IMR-90 (cell line): ENCODE measurements around the gene RBM42. TPM values are rescaled to one million over a fixed set of nuclear protein-coding genes. Genes with fewer than 3 reads are reported as not detected.

Experiments used
- ATAC-seq: fragments of 200-7000 bp; cut with Tn5 transposase; 2 replicates; pipeline ENCODE4 v1.9.1; 2020; ENCODE audit warnings: low read depth, mild to moderate bottlenecking, moderate library complexity
- BruUV-seq: library from RNA; stranded (reverse); fragments of 400-500 nt; replicated peaks from 2 replicates; lab custom pipeline; 2021; lab: Mats Ljungman, UMichigan
- CTCF ChIA-PET: fragments of 300-600 bp; formaldehyde crosslinking; extraction: SDS; loops from one replicate; lab custom pipeline; 2021; ENCODE audit warnings: antibody characterized with exemption; lab: Yijun Ruan, JAX
- POLR2A ChIA-PET: fragments of 300-600 bp; sonication (Branson Sonifier 250); formaldehyde crosslinking; loops from one replicate; lab custom pipeline; 2022; ENCODE audit warnings: antibody characterized with exemption; ENCODE audit not compliant: unreplicated experiment; lab: Charles Lee
- DNase-seq: peaks from one replicate; pipeline ENCODE4 v3.0.0; 2013
- H2AFZ ChIP-seq: replicated peaks from 2 replicates; pipeline ENCODE3; 2013; ENCODE audit warnings: low read length, mild to moderate bottlenecking; ENCODE audit not compliant: poor library complexity
- H2AK5ac ChIP-seq: 2 replicates; pipeline ENCODE4 v1.6.1; 2013; ENCODE audit warnings: low read depth, low read length, inconsistent platforms
- H2AK9ac ChIP-seq: replicated peaks from 2 replicates; pipeline ENCODE3; 2013; ENCODE audit warnings: mild to moderate bottlenecking, low read depth, low read length, moderate library complexity; ENCODE audit not compliant: poor library complexity
- H2BK120ac ChIP-seq: 2 replicates; pipeline ENCODE4 v1.6.1; 2013; ENCODE audit warnings: low read depth, low read length, inconsistent platforms
- H2BK15ac ChIP-seq: 3 replicates; pipeline ENCODE4 v1.6.1; 2013; ENCODE audit warnings: low read depth, low read length, inconsistent platforms
- H2BK20ac ChIP-seq: 2 replicates; pipeline ENCODE4 v1.6.1; 2013; ENCODE audit warnings: low read depth, mild to moderate bottlenecking, inconsistent platforms, low read length, moderate library complexity
- H2BK5ac ChIP-seq: 2 replicates; pipeline ENCODE4 v1.6.1; 2013; ENCODE audit warnings: mild to moderate bottlenecking, low read depth, low read length, inconsistent platforms; ENCODE audit not compliant: poor library complexity, severe bottlenecking
- H3K14ac ChIP-seq: replicated peaks from 2 replicates; pipeline ENCODE4 v1.6.1; 2013; ENCODE audit warnings: low read depth, low read length, inconsistent platforms
- H3K18ac ChIP-seq: 2 replicates; pipeline ENCODE4 v1.6.1; 2013; ENCODE audit warnings: low read depth, low read length, control low read depth
- H3K23ac ChIP-seq: 2 replicates; pipeline ENCODE4 v1.6.1; 2013; ENCODE audit warnings: low read depth, low read length, inconsistent platforms
- H3K27ac ChIP-seq: 2 replicates; pipeline ENCODE4 v1.5.1; 2013; ENCODE audit warnings: mild to moderate bottlenecking, control low read depth, low read length; ENCODE audit not compliant: insufficient read depth
- H3K27me3 ChIP-seq: 2 replicates; pipeline ENCODE4 v1.6.1; 2013; ENCODE audit warnings: low read length; ENCODE audit not compliant: control insufficient read depth, insufficient read depth
- H3K36me3 ChIP-seq: 2 replicates; pipeline ENCODE4 v1.6.1; 2013; ENCODE audit warnings: low read length, mixed read lengths; ENCODE audit not compliant: control insufficient read depth, insufficient read depth
- H3K4ac ChIP-seq: 2 replicates; pipeline ENCODE4 v1.6.1; 2013; ENCODE audit warnings: low read depth, low read length, inconsistent platforms
- H3K4me1 ChIP-seq: 2 replicates; pipeline ENCODE4 v1.6.1; 2013; ENCODE audit warnings: low read length, mixed read lengths; ENCODE audit not compliant: control insufficient read depth, insufficient read depth
- H3K4me2 ChIP-seq: 2 replicates; pipeline ENCODE4 v1.6.1; 2013; ENCODE audit warnings: low read depth, mild to moderate bottlenecking, control low read depth, low read length, moderate library complexity
- H3K4me3 ChIP-seq: 2 replicates; pipeline ENCODE4 v1.5.1; 2013; ENCODE audit warnings: low read depth, mild to moderate bottlenecking, control low read depth, low read length, moderate library complexity; ENCODE audit not compliant: insufficient read depth
- H3K56ac ChIP-seq: 2 replicates; pipeline ENCODE4 v1.6.1; 2013; ENCODE audit warnings: low read length, inconsistent platforms; ENCODE audit not compliant: insufficient read depth; ENCODE audit errors: extremely low read depth
- H3K79me1 ChIP-seq, 2 experiments: 2 replicates each; pipeline ENCODE4 v1.6.1; 2013; ENCODE audit warnings: low read length in 2 of 2, inconsistent platforms in 1 of 2, low read depth in 1 of 2
- H3K9ac ChIP-seq: 2 replicates; pipeline ENCODE4 v1.6.1; 2013; ENCODE audit warnings: low read depth, low read length, control low read depth
- H3K9me1 ChIP-seq: 2 replicates; pipeline ENCODE4 v1.6.1; 2013; ENCODE audit warnings: low read length, inconsistent platforms; ENCODE audit not compliant: insufficient read depth
- H3K9me3 ChIP-seq: 2 replicates; pipeline ENCODE4 v1.6.1; 2013; ENCODE audit warnings: low read length; ENCODE audit not compliant: control insufficient read depth, insufficient read depth
- H4K20me1 ChIP-seq: 2 replicates; pipeline ENCODE4 v1.6.1; 2013; ENCODE audit warnings: low read length, inconsistent platforms; ENCODE audit not compliant: insufficient read depth
- H4K5ac ChIP-seq: 2 replicates; pipeline ENCODE4 v1.6.1; 2013; ENCODE audit warnings: mild to moderate bottlenecking, low read depth, low read length, control low read depth
- H4K8ac ChIP-seq, 2 experiments: 2 replicates each; pipeline ENCODE4 v1.6.1; 2013; ENCODE audit warnings: low read depth in 2 of 2, low read length in 2 of 2, control low read depth in 1 of 2, inconsistent platforms in 1 of 2
- H4K91ac ChIP-seq: 2 replicates; pipeline ENCODE4 v1.6.1; 2013; ENCODE audit warnings: low read depth, low read length, inconsistent platforms; ENCODE audit not compliant: insufficient read depth
- BHLHE40 ChIP-seq: fragments of 150-350 bp; IDR thresholded peaks from 2 replicates; pipeline ENCODE4 v1.6.1; 2016; ENCODE audit warnings: mild to moderate bottlenecking, low read depth, low read length
- CEBPB ChIP-seq: IDR thresholded peaks from 2 replicates; pipeline ENCODE4 v1.6.1; 2012; ENCODE audit warnings: low read depth, low read length, improper control_type of control experiment
- CHD1 ChIP-seq: IDR thresholded peaks from 2 replicates; pipeline ENCODE4 v1.6.1; 2012; ENCODE audit warnings: low read depth, low read length, improper control_type of control experiment
- ELK1 ChIP-seq: fragments of 150-350 bp; IDR thresholded peaks from 2 replicates; pipeline ENCODE4 v1.6.1; 2016; ENCODE audit warnings: low read depth, mild to moderate bottlenecking, low read length, moderate library complexity, borderline replicate concordance
- FOS ChIP-seq: fragments of 150-350 bp; IDR thresholded peaks from 2 replicates; pipeline ENCODE4 v1.6.1; 2016; ENCODE audit warnings: low read depth, low read length
- MAFK ChIP-seq: IDR thresholded peaks from 2 replicates; pipeline ENCODE4 v1.6.1; 2012; ENCODE audit warnings: low read depth, low read length, improper control_type of control experiment
- MAZ ChIP-seq: IDR thresholded peaks from 2 replicates; pipeline ENCODE4 v1.6.1; 2012; ENCODE audit warnings: low read depth, mild to moderate bottlenecking, low read length, improper control_type of control experiment, moderate library complexity, borderline replicate concordance
- MXI1 ChIP-seq: IDR thresholded peaks from 2 replicates; pipeline ENCODE4 v1.6.1; 2012; ENCODE audit warnings: low read depth, mild to moderate bottlenecking, low read length, moderate library complexity, borderline replicate concordance
- NFE2L2 ChIP-seq: fragments of 150-350 bp; IDR thresholded peaks from 2 replicates; pipeline ENCODE4 v1.6.1; 2016; ENCODE audit warnings: low read depth, mild to moderate bottlenecking, low read length
- POLR2A ChIP-seq: IDR thresholded peaks from 2 replicates; pipeline ENCODE4 v1.6.1; 2012; ENCODE audit warnings: mild to moderate bottlenecking, low read depth, low read length
- RAD21 ChIP-seq: IDR thresholded peaks from 2 replicates; pipeline ENCODE4 v1.6.1; 2012; ENCODE audit warnings: low read length, improper control_type of control experiment
- RCOR1 ChIP-seq: IDR thresholded peaks from 2 replicates; pipeline ENCODE4 v1.6.1; 2012; ENCODE audit warnings: mild to moderate bottlenecking, low read length, improper control_type of control experiment; ENCODE audit not compliant: insufficient replicate concordance
- RFX5 ChIP-seq: IDR thresholded peaks from 2 replicates; pipeline ENCODE4 v1.8.0; 2012; ENCODE audit warnings: low read depth, mild to moderate bottlenecking, low read length, moderate library complexity
- SMC3 ChIP-seq: fragments of 150-350 bp; IDR thresholded peaks from 2 replicates; pipeline ENCODE4 v1.6.1; 2016; ENCODE audit warnings: low read depth, mild to moderate bottlenecking, antibody characterized with exemption, low read length, moderate library complexity
- USF2 ChIP-seq: fragments of 150-350 bp; IDR thresholded peaks from 2 replicates; pipeline ENCODE4 v1.6.1; 2017; ENCODE audit warnings: mild to moderate bottlenecking, antibody characterized with exemption, low read length, low read depth
- WGBS, 2 experiments: methylation state at CpG; one replicate each; pipeline versions ENCODE4 v1.1.5 to v1.1.7; 2013; ENCODE audit warnings: missing lambda C conversion rate in 2 of 2; ENCODE audit not compliant: insufficient read length in 1 of 2; ENCODE audit errors: extremely low coverage in 2 of 2; 5-methylcytosine and 5-hydroxymethylcytosine counted together
- dilution Hi-C: fragments of 300-500 bp; cut with HindIII; formaldehyde crosslinking; loops from one replicate; pipeline ENCODE4 v1.14.3; 2018; ENCODE audit warnings: low sequenced_read_pairs; ENCODE audit not compliant: unreplicated experiment
- in situ Hi-C: fragments of 300-500 bp; cut with MboI; formaldehyde crosslinking; loops from 3 replicates; pipeline ENCODE4 v1.14.3; 2019; ENCODE audit warnings: low sequenced_read_pairs, inconsistent platforms, mixed read lengths
- intact Hi-C: fragments of 100-400 bp; cut with micrococcal nuclease; formaldehyde crosslinking; loops from 2 replicates; pipeline ENCODE4 v1.10.0; 2022
- polyA plus RNA-seq, 3 experiments: library from polyadenylated mRNA; depleted of rRNA; stranded (reverse); fragments of >200 nt; gene quantifications; 2 replicates each; pipeline ENCODE4 v1.2.3, GENCODE V29; 2012; ENCODE audit warnings: low replicate concordance in 1 of 3
- total RNA-seq: library from RNA; depleted of rRNA; stranded (reverse); fragments of >200 nt; gene quantifications from 2 replicates; pipeline ENCODE4 v1.2.3, GENCODE V29; 2012

Gene RBM42
- total and polyA plus RNA-seq, 2 of the 4 experiments (the other 2 are of a cell fraction), result 19.0 to 41.5 TPM

- Histone ChIP-seq H2BK15ac (0 out of 3 replicates have a peak overlapping the region, but pooled peaks have one; percentile 44), H3K4me1 (peaks cover 11% of the 10 kb centered on the region), H3K27me3 (no peaks in the 10 kb centered on the region), H3K14ac (no peak overlapping the region), H3K18ac (no peak overlapping the region), H3K9me1 (peaks cover 23% of the 10 kb centered on the region), H2AFZ (peak overlapping the region; percentile 85), H3K4me3 (no peak overlapping the region), H2BK120ac (peak overlapping the region; percentile 64), H3K9me3 (no peaks in the 10 kb centered on the region), H3K23ac (peak overlapping the region; percentile 42), H4K8ac (peak overlapping the region; percentile 74 to 92; a peak in 2 of 4 replicates), H3K4me2 (no peak overlapping the region), H2AK5ac (peak overlapping the region; percentile 83), H3K9ac (no peak overlapping the region), H3K4ac (peak overlapping the region; percentile 50), H3K27ac (no peak overlapping the region), H3K79me1 (peaks cover 4 to 31% of the 10 kb centered on the region in 2 experiments), H3K36me3 (no peaks in the 10 kb centered on the region), H4K20me1 (peaks cover 12% of the 10 kb centered on the region), H2AK9ac (peak overlapping the region; percentile 28), H2BK20ac (peak overlapping the region; percentile 9; the same call in 1 of the 2 replicates), H2BK5ac (peak overlapping the region; percentile 59), H3K56ac (no peak overlapping the region), H4K5ac (peak overlapping the region; percentile 31), H4K91ac (peak overlapping the region; percentile 24; the same call in 1 of the 2 replicates)
- in situ Hi-C loops (no loop called here), intact Hi-C loops (loop anchor here (2.0 kb wide), 1 partner anchor 71 kb away; no protein-coding TSS in a partner anchor), dilution Hi-C loops (no loop called here)
- DNase-seq (no peak), ATAC-seq (no peak)
- ChIA-PET POLR2A (interaction anchor here (0.6 kb wide), 1 partner anchor 33 kb away, joined by 3 read pairs; the partner anchor contains the start of gene HAUS5), CTCF (no interaction called here)
- BruUV-seq, result no TSS peak
- no CpG with 5 or more reads among the region's 7 CpGs for WGBS, 2 experiments
- TF ChIP-seq FOS, result no peak
- no peak for TF ChIP-seq CEBPB
- TF ChIP-seq SMC3, result no peak
- no peak for TF ChIP-seq POLR2A
- no peak for TF ChIP-seq MAFK
- TF ChIP-seq RCOR1, result no peak
- no peak for TF ChIP-seq RAD21
- no peak for TF ChIP-seq MAZ
- no peak for TF ChIP-seq RFX5
- no peak for TF ChIP-seq NFE2L2
- no peak for TF ChIP-seq MXI1
- no peak for TF ChIP-seq CHD1
- no peak for TF ChIP-seq BHLHE40
- TF ChIP-seq USF2, result no peak
- no peak for TF ChIP-seq ELK1
These were observed 17.1 kb downstream of the RBM42 start for GRCh38 chr19:35645680-35646511.
